GM19372 (cell line): ENCODE measurements around the gene PNCK.

ENCODE experiments used
- ATAC-seq: cut with Tn5 transposase; IDR thresholded peaks from one replicate; pipeline ENCODE4 v1.9.1; 2021; ENCODE audit warnings: mild to moderate bottlenecking, low read depth, moderate library complexity; ENCODE audit not compliant: unreplicated experiment

PNCK gene

DNA sequence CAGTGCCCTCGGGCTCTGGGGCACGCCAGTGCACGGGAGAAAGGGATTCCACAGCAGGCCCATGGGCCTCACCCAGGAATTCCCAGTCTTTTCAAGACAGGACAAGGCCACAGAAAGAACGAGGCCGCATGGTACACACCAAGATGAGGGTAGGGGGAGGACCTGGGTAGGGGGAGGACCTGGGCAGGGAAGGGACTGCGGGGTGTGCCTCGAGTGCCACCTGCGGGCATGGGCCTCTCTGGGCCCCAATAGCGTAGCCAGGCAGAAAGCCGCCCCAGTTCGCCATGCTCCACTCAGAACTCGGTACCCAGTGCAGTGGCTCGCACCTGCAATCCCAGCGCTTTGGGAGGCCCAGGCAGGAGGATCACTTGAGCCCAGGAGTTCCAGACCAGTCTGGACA is 40.6 kb downstream of the PNCK start:
- ATAC-seq: no peak

DNA sequence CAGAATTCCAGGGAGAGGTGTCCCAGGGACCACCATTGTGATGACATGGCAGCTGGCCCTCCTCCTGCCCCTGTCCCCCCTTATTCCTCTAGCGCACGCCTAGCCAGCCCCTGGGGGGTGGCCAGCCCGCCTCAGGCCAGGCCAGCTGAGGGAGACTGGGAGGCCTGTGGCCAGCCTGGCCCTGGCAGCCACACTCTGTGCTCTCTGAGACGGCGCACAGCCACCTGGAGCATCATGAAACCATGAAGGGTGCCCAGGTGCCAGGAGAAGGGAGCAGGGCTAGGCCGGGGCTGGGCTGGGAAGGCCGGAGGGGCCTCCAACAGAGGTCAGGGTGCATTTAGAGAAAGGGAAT is 41.0 kb downstream of the PNCK start:
- ATAC-seq: no peak

DNA sequence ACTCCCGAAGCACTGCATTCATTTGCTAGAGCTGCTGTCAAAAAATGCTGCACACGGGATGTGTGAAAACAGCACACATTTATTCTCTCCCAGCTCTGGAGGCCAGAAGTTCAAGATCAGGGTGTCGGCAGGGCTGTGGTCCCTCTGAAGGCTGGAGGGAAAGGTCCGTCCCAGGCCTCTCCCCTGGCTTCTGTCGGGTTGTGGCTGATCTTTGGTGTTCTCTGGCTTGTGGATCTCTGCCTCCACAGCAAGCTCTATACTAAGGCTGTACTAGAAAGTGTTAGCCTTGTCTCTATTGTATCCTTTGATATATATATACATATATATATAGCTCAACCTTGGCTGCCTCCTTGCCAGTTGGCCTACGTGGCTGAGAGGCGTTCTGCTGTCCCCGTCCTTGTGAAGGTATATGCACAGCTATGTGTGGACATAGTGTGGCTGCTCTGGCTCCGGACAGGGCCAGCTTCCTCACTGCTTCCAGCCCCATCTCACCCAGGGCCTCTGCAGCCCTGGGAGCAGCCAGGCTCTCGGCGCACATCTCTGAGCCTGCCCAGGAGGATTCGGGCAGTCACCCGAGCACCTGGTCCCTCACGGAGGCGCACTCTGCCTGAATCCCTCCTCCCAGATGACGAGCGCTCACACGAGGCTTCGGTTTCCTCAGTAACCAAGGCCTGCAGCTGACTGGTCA is 41.6 kb downstream of the PNCK start:
- no peak for ATAC-seq

DNA sequence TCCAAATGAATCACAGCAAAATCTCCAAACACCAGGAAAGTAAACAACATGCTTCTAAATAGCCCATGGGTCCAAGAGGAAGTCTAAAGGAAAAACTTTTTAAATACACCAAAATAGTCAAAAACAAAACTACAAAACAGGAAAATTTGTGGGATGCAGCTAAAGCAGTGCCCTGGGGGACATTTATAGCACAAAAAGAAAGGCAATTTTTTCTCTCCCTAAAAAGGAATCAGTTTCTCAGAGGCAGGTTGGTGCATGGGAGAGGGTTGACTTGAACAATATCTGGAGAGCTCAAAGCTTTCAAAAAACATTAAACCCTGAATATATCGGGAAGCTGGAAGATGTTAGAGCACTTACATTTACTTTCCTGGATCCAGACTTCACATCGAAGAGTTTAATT is 42.3 kb downstream of the PNCK start:
- ATAC-seq: no peak

DNA sequence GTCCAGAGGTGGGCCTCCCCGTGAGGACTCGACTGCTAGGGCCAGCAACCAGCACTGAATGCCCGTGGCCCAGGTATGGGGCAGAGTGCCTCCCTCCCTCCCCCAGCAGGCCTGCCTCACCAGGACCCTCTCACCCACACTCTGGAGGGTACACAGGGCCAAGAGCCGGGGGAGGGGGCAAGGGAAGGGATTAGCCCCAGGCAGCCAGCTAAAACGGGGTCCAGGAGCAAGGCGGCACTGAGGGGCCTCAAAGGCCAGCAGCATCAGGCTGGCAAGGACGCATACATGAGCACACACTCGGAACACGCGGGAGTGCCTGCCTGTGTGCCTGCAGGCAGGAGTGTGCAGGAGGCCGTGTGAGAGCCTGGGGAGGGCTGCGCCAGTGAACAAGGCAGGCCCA is 44.9 kb downstream of the PNCK start:
- ATAC-seq: no peak

DNA sequence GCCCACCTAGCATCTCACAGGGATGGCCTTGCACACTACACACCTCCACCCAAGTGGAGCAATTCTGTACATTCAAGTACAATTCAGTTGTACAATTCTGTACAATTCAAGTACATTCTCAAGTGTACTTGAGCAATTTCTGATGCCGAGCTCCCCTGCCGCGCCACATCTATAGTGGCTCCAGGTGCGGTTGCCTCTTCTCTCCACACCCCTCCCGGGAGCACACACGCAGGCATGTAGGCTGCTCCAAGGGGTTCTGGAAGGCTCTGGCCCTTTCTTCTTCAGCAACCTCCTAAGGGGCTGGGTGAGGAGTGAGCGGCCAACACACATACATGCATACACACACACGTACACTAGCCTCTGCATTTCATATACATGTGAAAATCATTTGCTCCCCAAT is 45.5 kb downstream of the PNCK start:
- no peak for ATAC-seq

DNA sequence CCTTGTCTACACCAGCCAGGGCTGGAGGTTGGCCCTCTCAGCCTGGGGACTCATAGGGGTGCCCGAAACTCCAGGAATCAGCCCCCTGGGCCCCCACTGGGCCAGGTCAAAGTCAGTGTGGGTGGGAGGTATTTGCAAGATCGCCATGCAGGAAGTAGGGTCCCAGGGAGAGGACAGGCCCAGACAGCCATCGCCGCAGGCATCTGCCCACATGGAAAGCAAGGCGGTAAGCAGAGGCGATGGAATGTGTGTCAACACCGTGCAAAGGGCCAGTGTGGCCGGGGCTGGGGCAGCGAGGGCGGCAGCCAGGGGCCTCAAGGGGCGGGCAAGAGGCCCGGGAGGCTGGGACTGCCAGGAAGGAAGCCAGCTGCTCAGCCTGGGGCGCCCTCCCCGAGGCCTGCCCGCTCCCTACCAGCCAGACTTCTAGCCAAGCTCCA is 45.9 kb downstream of the PNCK start:
- ATAC-seq: no peak

DNA sequence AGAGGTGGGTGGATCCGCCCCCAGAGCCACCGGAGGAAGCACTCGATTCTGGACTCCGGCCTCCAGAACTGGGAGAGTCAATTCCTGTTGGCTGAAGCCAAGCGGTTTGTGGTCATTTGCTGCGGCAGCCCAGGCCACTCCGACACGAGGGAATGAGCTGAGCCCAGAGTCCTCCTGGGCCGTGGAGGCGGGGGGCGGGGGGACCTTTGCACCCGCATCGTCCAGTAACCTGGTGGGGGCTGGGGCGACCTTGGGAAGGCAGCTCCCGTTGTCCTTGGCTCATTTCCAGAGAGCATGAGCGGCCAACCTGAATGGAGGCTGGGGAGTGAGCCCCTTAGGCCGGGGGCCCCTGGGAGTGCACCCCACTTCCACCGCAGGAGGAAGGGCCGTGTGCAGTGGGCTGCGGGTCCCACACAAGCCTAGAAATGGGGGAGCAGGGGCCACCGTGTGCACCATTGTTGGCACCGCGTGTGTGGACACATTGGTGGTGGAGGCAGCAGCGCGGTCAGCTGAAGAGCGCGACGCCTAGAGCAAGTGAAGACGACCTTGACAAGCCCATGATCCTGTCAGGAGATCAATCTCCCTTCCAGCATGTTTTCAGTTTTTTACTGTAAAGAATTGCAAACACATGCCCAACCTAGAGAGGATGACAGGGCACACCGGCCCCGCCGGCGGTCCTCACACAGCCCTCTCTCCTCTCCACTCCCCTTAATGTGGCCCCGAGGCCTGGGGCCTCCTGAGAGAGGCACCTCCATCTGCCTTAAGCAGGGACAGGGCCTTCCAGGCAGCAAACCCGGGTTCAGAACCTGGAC is 46.5 kb downstream of the PNCK start:
- no peak for ATAC-seq

DNA sequence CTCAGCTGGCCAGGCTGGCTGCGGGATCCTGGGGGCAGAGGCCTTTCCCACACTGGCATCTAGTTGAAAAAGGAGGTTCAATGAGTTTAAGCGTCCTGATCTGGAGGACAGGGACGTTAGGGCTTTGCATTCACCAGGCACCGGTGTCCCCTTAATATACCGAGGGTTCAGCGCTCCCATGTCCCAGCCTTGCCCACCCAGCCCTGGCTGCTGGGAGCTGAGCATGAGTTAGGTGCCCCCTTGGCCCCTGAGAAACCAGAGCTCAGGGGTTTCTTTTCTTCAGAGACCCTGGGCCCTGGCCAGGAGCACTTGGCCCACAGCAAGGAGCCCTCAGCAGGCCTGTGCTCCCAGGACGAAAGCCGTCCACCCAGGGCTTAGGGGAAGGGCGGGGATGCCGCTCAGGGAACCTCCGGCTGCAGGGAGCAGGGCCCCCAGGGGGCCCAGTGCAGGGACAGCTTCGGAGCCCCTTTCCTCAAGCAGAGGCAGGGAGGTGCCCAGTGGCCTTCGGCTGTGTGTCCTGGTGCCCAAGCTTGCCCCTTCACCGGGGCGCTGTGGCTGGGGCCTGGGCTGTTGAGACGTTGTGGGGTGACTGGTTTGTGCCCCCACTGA is 47.5 kb downstream of the PNCK start:
- no peak for ATAC-seq

DNA sequence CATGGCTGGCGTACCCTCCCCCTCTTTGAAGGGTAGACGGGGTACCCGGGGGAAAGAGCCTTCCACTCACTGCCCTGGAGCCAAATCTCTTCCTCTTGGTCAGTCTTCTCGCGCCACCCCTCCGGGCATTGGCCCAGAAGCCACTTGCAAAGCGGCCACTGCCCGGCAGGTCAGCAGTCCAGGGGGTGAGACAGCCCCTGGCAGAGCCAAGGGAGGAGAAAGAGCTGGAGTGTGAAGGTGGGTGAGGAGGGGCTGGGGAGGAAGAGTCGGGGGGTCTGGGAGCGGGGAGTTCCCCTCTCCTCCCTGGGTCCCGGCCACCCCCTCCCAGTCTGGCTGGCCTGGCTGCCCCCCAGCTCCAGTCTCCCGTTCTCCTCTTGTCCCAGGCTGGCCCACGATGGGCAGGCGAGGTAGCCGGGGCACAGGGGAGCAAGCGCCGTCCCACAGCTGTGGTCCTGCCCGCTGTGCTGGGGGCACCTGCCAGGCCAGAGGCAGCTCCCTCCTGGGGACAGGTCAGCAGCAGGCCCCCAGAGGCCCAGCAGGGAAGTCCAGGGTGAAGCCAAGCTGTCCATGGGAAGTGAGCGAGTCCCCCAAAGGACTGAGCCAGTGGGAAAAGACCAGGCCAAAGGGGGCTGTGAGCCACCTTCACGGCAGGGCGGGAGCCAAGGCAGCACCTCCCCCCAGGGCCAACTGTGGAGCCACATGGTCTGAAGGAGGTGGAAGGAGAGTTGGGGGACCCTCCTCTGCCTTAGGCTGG is 48.2 kb downstream of the PNCK start:
- ATAC-seq: no peak

DNA sequence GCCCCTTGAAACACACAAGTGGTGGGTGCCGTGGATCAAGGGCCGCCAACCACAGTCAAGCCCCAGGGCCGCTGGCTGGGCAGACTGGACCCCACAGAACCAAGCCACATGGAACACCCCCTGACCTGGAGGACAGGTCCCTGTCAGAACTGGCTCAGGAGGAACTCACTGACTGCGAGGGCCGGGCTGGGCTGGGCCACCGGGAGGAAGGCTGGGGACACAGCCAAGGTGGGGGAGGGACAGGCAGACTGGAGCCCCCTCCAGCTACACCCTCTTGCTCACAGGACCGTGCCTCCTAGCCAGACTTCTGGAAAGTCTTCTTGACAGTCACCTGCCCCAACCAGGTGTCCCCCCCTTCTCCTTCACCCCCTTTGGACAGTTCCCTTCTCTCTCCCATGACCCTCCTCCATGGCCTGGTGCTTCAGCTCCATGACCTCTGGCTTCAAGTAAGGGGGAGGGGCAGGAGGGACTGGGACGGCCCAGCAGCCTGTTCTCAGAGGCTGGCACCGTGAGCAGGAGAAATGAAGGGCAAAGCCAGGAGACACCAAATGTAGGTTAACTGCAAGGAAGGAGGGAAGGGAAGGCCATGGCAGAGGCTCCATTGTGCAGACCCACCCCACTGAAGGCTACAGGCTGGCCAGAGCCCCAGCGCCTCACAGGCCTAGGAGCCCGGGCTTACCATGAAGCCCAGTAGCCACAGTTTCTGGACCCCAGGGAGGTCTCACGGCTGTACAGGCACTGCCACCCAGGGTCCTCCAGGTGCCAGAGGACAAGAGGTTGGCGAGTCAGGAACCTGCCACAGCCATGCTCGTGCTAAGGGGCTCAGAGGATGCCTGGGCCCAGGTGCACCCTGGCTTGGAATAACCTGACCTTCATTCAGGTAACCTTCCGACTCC is 49.2 kb downstream of the PNCK start:
- ATAC-seq: no peak

DNA sequence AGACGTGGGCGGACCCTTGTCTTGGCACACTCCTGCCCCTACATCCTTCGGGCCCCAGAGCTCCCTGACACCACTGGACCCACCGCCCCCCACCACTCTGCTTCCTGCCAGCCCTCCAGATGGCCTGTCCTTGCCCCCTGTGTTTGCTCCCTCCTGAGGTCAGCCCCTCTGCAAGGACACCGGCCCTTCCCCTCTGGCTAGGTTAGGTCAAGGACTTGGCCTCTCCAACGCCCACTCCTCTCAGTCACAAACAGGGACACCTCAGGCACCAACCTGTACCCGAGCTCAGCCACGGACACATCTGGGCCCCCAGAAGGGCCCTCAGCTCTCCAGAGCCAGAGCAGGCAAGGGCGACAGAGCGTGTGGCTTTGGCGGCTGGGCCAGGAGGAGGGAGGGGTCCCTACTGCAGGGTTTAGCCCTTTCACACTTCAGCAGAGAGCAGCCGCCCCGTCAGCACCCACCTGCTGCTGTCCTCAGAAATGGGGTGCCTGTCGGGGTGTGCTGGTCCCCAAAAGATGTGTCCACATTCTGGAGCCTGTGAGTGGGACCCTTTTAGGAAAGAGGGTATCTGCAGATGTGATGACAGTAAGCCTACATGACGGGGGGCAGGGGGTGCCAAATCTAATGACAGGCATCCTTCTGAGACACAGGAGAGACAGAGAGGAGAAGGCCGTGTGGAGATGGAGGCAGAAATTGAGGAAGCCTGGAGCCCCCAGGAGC is 50.1 kb downstream of the PNCK start:
- no peak for ATAC-seq

DNA sequence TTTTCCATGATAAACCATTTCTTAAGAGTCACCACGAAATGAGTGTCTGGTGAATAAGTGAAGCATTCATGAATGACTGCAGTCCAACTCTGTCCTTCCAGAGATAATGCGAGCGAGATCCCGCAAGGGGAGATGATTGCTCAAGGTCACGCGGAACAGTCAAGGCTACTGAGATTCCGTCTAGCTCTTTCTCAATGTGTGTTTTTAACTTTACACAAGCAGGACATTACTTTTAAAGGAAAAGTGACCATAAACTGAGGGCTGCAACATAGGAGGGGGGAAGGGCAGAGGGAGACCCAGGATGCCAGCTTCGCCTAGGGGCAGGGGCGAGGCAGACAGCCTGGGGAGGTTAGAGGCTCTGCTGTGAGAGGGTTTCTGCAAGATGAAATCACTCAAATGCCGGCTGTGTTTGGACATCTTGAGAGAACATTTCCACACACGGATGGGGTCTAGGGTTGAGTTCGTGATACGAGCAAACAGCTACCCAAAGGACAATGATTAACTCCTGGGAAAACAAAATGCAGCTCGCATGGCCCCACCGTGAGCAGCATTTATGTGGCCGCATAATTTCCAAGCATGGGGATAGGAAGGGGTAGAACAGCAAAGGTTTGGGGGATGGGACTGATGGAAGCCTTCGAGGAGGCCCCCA is 50.8 kb downstream of the PNCK start:
- ATAC-seq: no peak

DNA sequence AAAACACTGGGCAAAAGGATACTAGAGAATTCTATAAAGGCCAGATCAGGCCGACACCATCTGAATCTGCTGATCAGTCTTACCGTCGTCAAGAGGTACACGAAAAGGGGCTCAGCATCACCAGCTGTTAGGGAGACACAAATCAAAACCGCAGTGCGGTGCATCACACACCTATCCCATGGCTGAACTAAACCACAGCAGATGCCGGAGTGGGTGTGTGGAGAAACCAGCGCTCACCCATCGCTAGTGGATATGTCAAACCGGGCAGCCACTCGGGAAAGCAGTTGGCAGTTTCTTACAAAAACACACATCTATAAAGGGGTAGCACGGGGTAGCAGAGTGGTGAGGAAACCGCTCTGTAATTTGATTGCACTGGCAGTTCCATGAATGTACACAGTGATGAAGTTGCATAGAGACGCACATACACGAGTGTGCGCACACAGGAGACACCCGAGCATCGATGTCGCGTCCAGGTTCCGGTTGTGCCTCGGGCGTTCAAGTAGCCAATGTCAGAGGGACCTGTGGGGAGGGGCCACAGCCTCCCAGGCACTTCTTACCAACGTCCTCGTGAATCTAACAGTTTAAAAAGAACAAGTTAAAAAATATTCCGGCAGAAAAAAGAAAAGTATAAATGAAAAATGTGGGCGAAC is 51.5 kb downstream of the PNCK start:
- no peak for ATAC-seq

DNA sequence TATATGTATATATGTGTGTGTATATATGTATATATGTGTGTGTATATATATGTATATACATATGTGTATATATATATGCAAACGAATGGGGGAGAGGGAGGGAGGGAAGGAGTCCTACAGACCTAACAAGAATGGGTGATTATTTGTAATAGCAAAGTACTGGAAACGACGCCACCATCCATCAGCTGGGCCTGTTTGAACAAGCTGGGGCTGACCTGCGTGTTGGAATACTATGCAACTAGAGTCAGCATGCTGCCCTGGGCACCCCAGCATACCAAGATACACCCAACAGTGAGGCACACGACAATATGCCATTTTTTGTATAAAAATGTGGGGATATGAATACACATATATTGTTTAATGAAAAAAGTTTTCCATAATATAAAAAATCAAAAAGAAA is 53.0 kb downstream of the PNCK start:
- ATAC-seq: no peak
